Measurements from ENCODE around the gene ARMC9.

DNA sequence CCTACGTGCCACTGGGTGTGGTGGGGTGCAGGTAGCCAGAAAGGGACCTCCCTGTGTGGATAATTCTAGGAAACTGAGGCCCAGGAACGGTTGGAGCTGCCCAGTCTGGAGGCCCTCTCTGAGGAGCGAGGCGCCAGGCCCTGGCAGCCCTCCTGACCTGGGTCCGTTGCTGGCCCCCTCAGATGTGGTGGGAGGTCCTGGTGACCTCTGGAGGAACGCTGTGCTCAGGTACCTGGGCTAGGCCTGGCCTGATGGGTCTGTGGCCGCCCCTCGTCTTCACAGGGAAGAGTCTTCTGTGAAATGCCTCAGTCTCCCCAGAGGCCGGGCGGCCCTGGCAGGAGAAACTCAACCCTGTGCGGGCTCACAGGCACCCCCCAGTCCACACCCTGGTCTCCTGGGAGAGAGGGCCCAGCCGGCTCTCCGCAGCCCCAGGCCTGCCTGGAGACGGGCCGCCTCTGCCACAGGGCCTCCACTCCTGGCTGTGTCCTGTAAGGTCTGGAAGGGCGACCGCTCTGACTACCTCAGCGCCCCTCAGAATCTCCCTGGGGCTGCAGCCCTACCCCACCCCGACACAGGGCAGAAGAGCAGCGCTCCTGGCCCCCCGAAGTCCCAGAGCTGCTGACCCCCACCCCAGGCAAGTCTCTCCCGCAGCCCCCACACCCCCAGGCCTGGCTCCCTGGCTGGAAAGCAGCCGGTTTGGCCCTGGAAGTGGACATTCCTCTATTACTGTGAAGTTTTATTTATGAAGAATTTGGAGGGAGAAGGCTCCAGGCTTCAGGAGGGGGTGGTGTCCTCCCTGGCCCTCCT lies 200.8 kb downstream of the ARMC9 start:
- TF ChIP-seq, protein P1, sequence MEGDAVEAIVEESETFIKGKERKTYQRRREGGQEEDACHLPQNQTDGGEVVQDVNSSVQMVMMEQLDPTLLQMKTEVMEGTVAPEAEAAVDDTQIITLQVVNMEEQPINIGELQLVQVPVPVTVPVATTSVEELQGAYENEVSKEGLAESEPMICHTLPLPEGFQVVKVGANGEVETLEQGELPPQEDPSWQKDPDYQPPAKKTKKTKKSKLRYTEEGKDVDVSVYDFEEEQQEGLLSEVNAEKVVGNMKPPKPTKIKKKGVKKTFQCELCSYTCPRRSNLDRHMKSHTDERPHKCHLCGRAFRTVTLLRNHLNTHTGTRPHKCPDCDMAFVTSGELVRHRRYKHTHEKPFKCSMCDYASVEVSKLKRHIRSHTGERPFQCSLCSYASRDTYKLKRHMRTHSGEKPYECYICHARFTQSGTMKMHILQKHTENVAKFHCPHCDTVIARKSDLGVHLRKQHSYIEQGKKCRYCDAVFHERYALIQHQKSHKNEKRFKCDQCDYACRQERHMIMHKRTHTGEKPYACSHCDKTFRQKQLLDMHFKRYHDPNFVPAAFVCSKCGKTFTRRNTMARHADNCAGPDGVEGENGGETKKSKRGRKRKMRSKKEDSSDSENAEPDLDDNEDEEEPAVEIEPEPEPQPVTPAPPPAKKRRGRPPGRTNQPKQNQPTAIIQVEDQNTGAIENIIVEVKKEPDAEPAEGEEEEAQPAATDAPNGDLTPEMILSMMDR (IDR thresholded peaks at IDR 0.05), result no peak
- TF ChIP-seq EP300 (IDR thresholded peaks at IDR 0.05) (no peak), POLR2A (IDR thresholded peaks at IDR 0.05) (no peak), POLR2AphosphoS5 (IDR thresholded peaks at IDR 0.05) (no peak)
